ENCODE measurements around the gene PCGF5.
"Not testable (repeated sequence)": the region's sequence is repeated elsewhere in the genome, so short reads cannot be mapped to it uniquely, and the experiment has no call there.

The PCGF5 gene

GRCh38 chr10:91299999-91300575, 79.6 kb downstream of the PCGF5 start:
- Histone ChIP-seq H3K4me3 (ENCODE audit: low read length) (no peak overlapping the region), H3K4me1 (ENCODE audit: control insufficient read depth, insufficient read depth, low read length) (no peaks in the 10 kb centered on the region), H3K27ac (ENCODE audit: low read length) (no peak overlapping the region), H3K9me3 (ENCODE audit: control insufficient read depth, insufficient read depth, low read length) (no peaks in the 10 kb centered on the region), H3K27me3 (ENCODE audit: control insufficient read depth, insufficient read depth, low read length) (no peaks in the 10 kb centered on the region), H3K36me3 (ENCODE audit: control insufficient read depth, insufficient read depth, low read length) (no peaks in the 10 kb centered on the region)
- no CpG with 5 or more reads among the region's 1 CpG for WGBS (ENCODE audit: insufficient coverage, insufficient read length)
- DNase-seq (ENCODE audit: low read depth, low spot score), result no peak

DNA sequence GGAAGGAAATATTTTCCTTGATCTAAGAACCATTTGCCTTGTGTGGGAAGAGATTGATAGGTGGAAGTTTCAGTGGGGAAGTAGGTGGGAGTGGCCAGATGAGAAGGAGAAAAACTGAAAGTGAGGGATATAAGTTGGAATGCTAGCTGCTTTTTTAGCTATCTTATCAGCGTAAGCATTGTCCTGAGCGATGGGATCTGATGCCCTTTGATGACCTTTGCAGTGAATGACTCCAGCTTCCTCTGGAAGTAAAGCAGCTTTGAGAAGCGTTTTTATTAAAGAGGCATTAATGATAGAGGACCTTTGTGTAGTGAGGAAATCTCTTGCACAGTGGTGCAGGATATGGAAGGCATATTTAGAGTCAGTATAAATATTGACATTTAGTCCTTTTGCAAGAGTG, 82.5 kb downstream of the PCGF5 start:
- DNase-seq (ENCODE audit: low read depth, low spot score); H3K36me3 ChIP-seq (ENCODE audit: control insufficient read depth, insufficient read depth, low read length); H3K4me1 ChIP-seq (ENCODE audit: control insufficient read depth, insufficient read depth, low read length); H3K27ac ChIP-seq (ENCODE audit: low read length); H3K27me3 ChIP-seq (ENCODE audit: control insufficient read depth, insufficient read depth, low read length); H3K9me3 ChIP-seq (ENCODE audit: control insufficient read depth, insufficient read depth, low read length); H3K4me3 ChIP-seq (ENCODE audit: low read length): not testable (repeated sequence)
- no CpG with 5 or more reads among the region's 3 CpGs for WGBS (ENCODE audit: insufficient coverage, insufficient read length)

DNA sequence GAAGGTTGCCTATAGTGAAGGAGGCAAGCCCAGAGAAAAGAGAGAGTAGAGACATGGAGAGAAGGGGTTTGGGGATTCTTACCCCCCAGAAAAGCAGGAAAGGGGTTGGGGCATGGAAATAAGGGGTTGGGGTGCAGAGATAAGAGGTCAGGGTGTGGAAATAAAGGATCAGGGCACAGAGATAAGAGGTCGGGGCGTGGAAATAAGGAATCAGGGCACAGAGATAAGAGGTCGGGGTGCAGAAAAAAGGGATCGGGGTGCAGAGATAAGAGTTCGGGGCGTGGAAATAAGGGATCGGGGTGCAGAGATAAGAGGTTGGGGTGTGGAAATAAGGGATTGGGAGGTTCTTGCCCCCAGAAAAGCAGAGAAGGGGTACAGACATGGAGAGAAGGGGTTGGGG, 85.5 kb downstream of the PCGF5 start:
- WGBS (ENCODE audit: insufficient coverage, insufficient read length), result 100% methylated on average over 5 of the region's 7 CpGs
- not testable (repeated sequence) for H3K36me3 ChIP-seq (ENCODE audit: control insufficient read depth, insufficient read depth, low read length); H3K9me3 ChIP-seq (ENCODE audit: control insufficient read depth, insufficient read depth, low read length); H3K27me3 ChIP-seq (ENCODE audit: control insufficient read depth, insufficient read depth, low read length); H3K4me3 ChIP-seq (ENCODE audit: low read length); H3K4me1 ChIP-seq (ENCODE audit: control insufficient read depth, insufficient read depth, low read length); H3K27ac ChIP-seq (ENCODE audit: low read length); DNase-seq (ENCODE audit: low read depth, low spot score)

DNA sequence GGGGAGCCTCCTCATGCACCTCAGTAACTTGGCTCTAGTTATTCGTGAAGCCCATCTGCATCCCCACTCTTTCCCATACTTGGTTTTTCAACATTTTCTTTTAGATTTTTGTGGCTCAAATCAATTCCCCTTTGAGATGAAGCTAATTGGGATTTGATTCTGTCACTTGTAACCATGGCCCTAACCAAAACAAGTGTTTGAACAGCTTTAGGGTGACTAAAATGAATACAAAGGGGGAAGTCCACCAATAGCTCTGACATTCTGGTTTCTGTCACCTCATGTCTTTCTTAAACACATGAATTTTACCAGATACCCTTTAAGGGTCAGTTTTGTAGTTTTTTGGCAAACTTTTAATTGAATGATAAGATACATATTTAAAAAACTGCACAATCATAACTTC, 87.0 kb downstream of the PCGF5 start:
- H3K27me3 ChIP-seq (ENCODE audit: control insufficient read depth, insufficient read depth, low read length), result no peaks in the 10 kb centered on the region
- no CpG with 5 or more reads among the region's 1 CpG for WGBS (ENCODE audit: insufficient coverage, insufficient read length)

GRCh38 chr10:91309711-91310110, 89.2 kb downstream of the PCGF5 start:
- peaks cover 2% of the 10 kb centered on the region; the same call in 1 of the 2 replicates for H3K4me1 ChIP-seq (ENCODE audit: control insufficient read depth, insufficient read depth, low read length)
- H3K27me3 ChIP-seq (ENCODE audit: control insufficient read depth, insufficient read depth, low read length), result no peaks in the 10 kb centered on the region
- DNase-seq (ENCODE audit: low read depth, low spot score), result no peak
- H3K36me3 ChIP-seq (ENCODE audit: control insufficient read depth, insufficient read depth, low read length), result no peaks in the 10 kb centered on the region
- no peak overlapping the region for H3K27ac ChIP-seq (ENCODE audit: low read length)
- H3K4me3 ChIP-seq (ENCODE audit: low read length), result no peak overlapping the region
- no CpG with 5 or more reads among the region's 3 CpGs for WGBS (ENCODE audit: insufficient coverage, insufficient read length)
- no peaks in the 10 kb centered on the region for H3K9me3 ChIP-seq (ENCODE audit: control insufficient read depth, insufficient read depth, low read length)

More for the DNA sequence above, 87.0 kb downstream of the PCGF5 start:
- Histone ChIP-seq H3K9me3 (ENCODE audit: control insufficient read depth, insufficient read depth, low read length) (no peaks in the 10 kb centered on the region), H3K36me3 (ENCODE audit: control insufficient read depth, insufficient read depth, low read length) (no peaks in the 10 kb centered on the region), H3K4me1 (ENCODE audit: control insufficient read depth, insufficient read depth, low read length) (no peaks in the 10 kb centered on the region; the same call in 1 of the 2 replicates), H3K4me3 (ENCODE audit: low read length) (no peak overlapping the region), H3K27ac (ENCODE audit: low read length) (no peak overlapping the region)
- DNase-seq (ENCODE audit: low read depth, low spot score), result no peak

- H3K9me3 ChIP-seq (ENCODE audit: control insufficient read depth, insufficient read depth, low read length), result no peaks in the 10 kb centered on the region
- no peak overlapping the region for H3K27ac ChIP-seq (ENCODE audit: low read length)
- no peak for DNase-seq (ENCODE audit: low read depth, low spot score)
These were observed 91.3 kb downstream of the PCGF5 start for GRCh38 chr10:91311601-91312381.

GRCh38 chr10:91312382-91312733, 91.9 kb downstream of the PCGF5 start:
- H3K36me3 ChIP-seq (ENCODE audit: control insufficient read depth, insufficient read depth, low read length), result no peaks in the 10 kb centered on the region
- no peak overlapping the region for H3K27ac ChIP-seq (ENCODE audit: low read length)
- WGBS (ENCODE audit: insufficient coverage, insufficient read length), result no CpG with 5 or more reads among the region's 2 CpGs

More at GRCh38 chr10:91311601-91312381, 91.3 kb downstream of the PCGF5 start:
- no peaks in the 10 kb centered on the region for H3K36me3 ChIP-seq (ENCODE audit: control insufficient read depth, insufficient read depth, low read length)
- H3K4me1 ChIP-seq (ENCODE audit: control insufficient read depth, insufficient read depth, low read length), result peaks cover 2% of the 10 kb centered on the region; the same call in 1 of the 2 replicates
- no peaks in the 10 kb centered on the region for H3K27me3 ChIP-seq (ENCODE audit: control insufficient read depth, insufficient read depth, low read length)
- no peak overlapping the region for H3K4me3 ChIP-seq (ENCODE audit: low read length)

GRCh38 chr10:91313796-91314485, 93.5 kb downstream of the PCGF5 start:
- Histone ChIP-seq H3K4me3 (ENCODE audit: low read length) (no peak overlapping the region), H3K9me3 (ENCODE audit: control insufficient read depth, insufficient read depth, low read length) (no peaks in the 10 kb centered on the region), H3K36me3 (ENCODE audit: control insufficient read depth, insufficient read depth, low read length) (no peaks in the 10 kb centered on the region), H3K27me3 (ENCODE audit: control insufficient read depth, insufficient read depth, low read length) (no peaks in the 10 kb centered on the region), H3K4me1 (ENCODE audit: control insufficient read depth, insufficient read depth, low read length) (peaks cover 2% of the 10 kb centered on the region; the same call in 1 of the 2 replicates), H3K27ac (ENCODE audit: low read length) (no peak overlapping the region)
- DNase-seq (ENCODE audit: low read depth, low spot score), result no peak
- WGBS (ENCODE audit: insufficient coverage, insufficient read length), result no CpG with 5 or more reads among the region's 6 CpGs

More at GRCh38 chr10:91312382-91312733, 91.9 kb downstream of the PCGF5 start:
- Histone ChIP-seq H3K4me1 (ENCODE audit: control insufficient read depth, insufficient read depth, low read length) (peaks cover 2% of the 10 kb centered on the region; the same call in 1 of the 2 replicates), H3K4me3 (ENCODE audit: low read length) (no peak overlapping the region), H3K27me3 (ENCODE audit: control insufficient read depth, insufficient read depth, low read length) (no peaks in the 10 kb centered on the region), H3K9me3 (ENCODE audit: control insufficient read depth, insufficient read depth, low read length) (no peaks in the 10 kb centered on the region)
- no peak for DNase-seq (ENCODE audit: low read depth, low spot score)

DNA sequence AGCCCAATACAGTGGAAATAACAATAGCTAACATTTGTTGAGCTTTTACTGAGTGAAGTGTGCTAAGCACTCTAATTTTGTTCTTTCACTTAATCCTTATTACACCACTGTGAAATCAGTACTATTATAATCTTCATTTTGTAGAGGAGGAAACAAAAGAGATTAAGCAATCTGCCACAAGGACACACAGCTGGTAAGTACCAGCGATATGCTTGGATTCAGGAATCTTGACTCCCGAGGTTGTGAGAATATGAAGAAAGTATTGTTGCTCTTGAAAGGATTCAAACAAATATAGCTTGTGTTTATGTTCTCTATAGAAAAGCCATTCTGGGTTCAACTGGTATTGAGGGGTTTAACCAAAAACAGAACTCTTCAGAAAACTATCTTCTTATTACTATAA, 96.0 kb downstream of the PCGF5 start:
- Histone ChIP-seq H3K27ac (ENCODE audit: low read length) (no peak overlapping the region), H3K4me3 (ENCODE audit: low read length) (no peak overlapping the region), H3K4me1 (ENCODE audit: control insufficient read depth, insufficient read depth, low read length) (peaks cover 2% of the 10 kb centered on the region; the same call in 1 of the 2 replicates), H3K27me3 (ENCODE audit: control insufficient read depth, insufficient read depth, low read length) (no peaks in the 10 kb centered on the region), H3K9me3 (ENCODE audit: control insufficient read depth, insufficient read depth, low read length) (no peaks in the 10 kb centered on the region), H3K36me3 (ENCODE audit: control insufficient read depth, insufficient read depth, low read length) (no peaks in the 10 kb centered on the region)
- no CpG with 5 or more reads among the region's 2 CpGs for whole genome bisulfite sequencing (ENCODE audit: insufficient coverage, insufficient read length)
- no peak for DNase-seq (ENCODE audit: low read depth, low spot score)

DNA sequence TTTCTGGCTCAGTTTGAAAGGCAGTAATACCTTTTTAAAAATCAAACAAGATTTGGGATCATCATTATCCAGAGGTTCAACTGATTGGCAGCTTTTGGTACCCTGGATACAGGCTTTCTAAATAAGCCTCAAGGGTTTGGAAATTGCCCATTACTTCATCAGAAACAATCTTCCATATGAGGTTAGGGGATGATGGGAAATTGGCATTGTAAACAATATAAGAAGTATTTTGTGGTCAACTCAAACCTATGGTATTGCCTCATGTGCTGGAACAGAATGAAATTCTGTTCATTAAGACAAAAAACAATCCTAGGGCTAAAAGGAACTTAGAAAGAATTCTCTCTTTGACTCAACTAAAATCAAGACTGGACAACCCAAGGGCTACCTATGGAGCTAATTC, 97.1 kb downstream of the PCGF5 start:
- Histone ChIP-seq H3K4me3 (ENCODE audit: low read length) (no peak overlapping the region), H3K36me3 (ENCODE audit: control insufficient read depth, insufficient read depth, low read length) (no peaks in the 10 kb centered on the region), H3K4me1 (ENCODE audit: control insufficient read depth, insufficient read depth, low read length) (peaks cover 2% of the 10 kb centered on the region; the same call in 1 of the 2 replicates), H3K27me3 (ENCODE audit: control insufficient read depth, insufficient read depth, low read length) (no peaks in the 10 kb centered on the region), H3K27ac (ENCODE audit: low read length) (no peak overlapping the region), H3K9me3 (ENCODE audit: control insufficient read depth, insufficient read depth, low read length) (no peaks in the 10 kb centered on the region)
- no peak for DNase-seq (ENCODE audit: low read depth, low spot score)

Data from iPS DF 6.9 (cell line).